Smooth muscle cell (in vitro differentiated cells): ENCODE data around the gene LXN. TPM values are rescaled to one million over a fixed set of nuclear protein-coding genes. Genes with fewer than 3 reads are reported as not detected.

ENCODE experiments used
- DNase-seq: peaks from one replicate; lab custom pipeline; 2025; ENCODE audit not compliant: unreplicated experiment; lab: John Stamatoyannopoulos, UW
- H2AFZ ChIP-seq: fragments of 200-600 bp; sonication (generic); 2 replicates; pipeline ENCODE4 v1.6.0; 2016; ENCODE audit warnings: antibody characterized with exemption, low read depth, mild to moderate bottlenecking
- H3F3A ChIP-seq: fragments of 200-600 bp; sonication (generic); 2 replicates; pipeline ENCODE4 v1.6.0; 2017; ENCODE audit warnings: antibody characterized with exemption, low read depth
- H3K27ac ChIP-seq: fragments of 200-600 bp; sonication (generic); 2 replicates; pipeline ENCODE4 v1.5.1; 2016; ENCODE audit warnings: low read depth, mild to moderate bottlenecking
- H3K27me3 ChIP-seq: fragments of 200-600 bp; sonication (generic); 2 replicates; pipeline ENCODE4 v1.6.1; 2016; ENCODE audit warnings: low read depth, mild to moderate bottlenecking
- H3K36me3 ChIP-seq: fragments of 200-600 bp; sonication (generic); 2 replicates; pipeline ENCODE4 v1.5.1; 2016; ENCODE audit warnings: low read depth
- H3K4me1 ChIP-seq: fragments of 200-600 bp; sonication (generic); 2 replicates; pipeline ENCODE4 v1.5.1; 2016; ENCODE audit warnings: low read depth
- H3K4me2 ChIP-seq: fragments of 200-600 bp; sonication (generic); 2 replicates; pipeline ENCODE4 v1.6.0; 2016; ENCODE audit warnings: mild to moderate bottlenecking
- H3K4me3 ChIP-seq: fragments of 200-600 bp; sonication (generic); 2 replicates; pipeline ENCODE4 v1.5.1; 2016; ENCODE audit warnings: mild to moderate bottlenecking
- H3K79me2 ChIP-seq: fragments of 200-600 bp; sonication (generic); 2 replicates; pipeline ENCODE4 v1.6.0; 2016; ENCODE audit warnings: low read depth, mild to moderate bottlenecking
- H3K9ac ChIP-seq: fragments of 200-600 bp; sonication (generic); 2 replicates; pipeline ENCODE4 v1.6.0; 2016; ENCODE audit warnings: low read depth
- H3K9me3 ChIP-seq: fragments of 200-600 bp; sonication (generic); replicated peaks from 2 replicates; pipeline ENCODE4 v1.5.1; 2016; ENCODE audit warnings: low read depth
- H4K20me1 ChIP-seq: fragments of 200-600 bp; sonication (generic); 2 replicates; pipeline ENCODE4 v1.6.0; 2016; ENCODE audit warnings: low read depth
- CTCF ChIP-seq: fragments of 200-600 bp; sonication (generic); IDR thresholded peaks from 2 replicates; pipeline ENCODE4 v1.5.1; 2017; ENCODE audit warnings: borderline replicate concordance, mild to moderate bottlenecking, antibody characterized with exemption; ENCODE audit not compliant: insufficient read depth, poor library complexity, severe bottlenecking
- WGBS: methylation state at CpG from one replicate; pipeline ENCODE4 v1.1.7; 2016; ENCODE audit warnings: low lambda C conversion rate; 5-methylcytosine and 5-hydroxymethylcytosine counted together
- polyA plus RNA-seq: library from polyadenylated mRNA; unstranded; fragments of >200 nt; fragmentation: Nextera tagmentation; extraction: Ambion mirVana; gene quantifications from 2 replicates; pipeline ENCODE4 v1.2.1, GENCODE V29; 2016
- total RNA-seq: library from RNA; depleted of rRNA; stranded (reverse); fragments of >200 nt; gene quantifications from 2 replicates; pipeline ENCODE4 v1.2.3, GENCODE V29; 2014

Gene LXN
- total and polyA plus RNA-seq, 2 experiments from 2014 or later = 28.4 to 30.4 TPM

- Histone ChIP-seq H2AFZ (no peak overlapping the region), H3K27me3 (no peaks in the 10 kb centered on the region), H3K4me2 (no peak overlapping the region), H4K20me1 (no peaks in the 10 kb centered on the region), H3K36me3 (no peaks in the 10 kb centered on the region), H3K4me3 (no peak overlapping the region), H3K27ac (no peak overlapping the region), H3K79me2 (peaks cover 12% of the 10 kb centered on the region), H3K9me3 (no peaks in the 10 kb centered on the region), H3K4me1 (peaks cover 6% of the 10 kb centered on the region), H3K9ac (no peak overlapping the region), H3F3A (no peaks in the 10 kb centered on the region)
- 90% methylated on average over 7 of the region's 7 CpGs for WGBS
- TF ChIP-seq CTCF = no peak
- no peak for DNase-seq
Observed at GRCh38 chr3:158640646-158641045, 31.8 kb downstream of the LXN start.

- Histone ChIP-seq H3K79me2 (no peaks in the 10 kb centered on the region), H2AFZ (no peak overlapping the region), H3K4me3 (no peak overlapping the region), H3K27ac (no peak overlapping the region), H3K4me2 (no peak overlapping the region), H3K9ac (no peak overlapping the region), H3K9me3 (no peaks in the 10 kb centered on the region), H3K36me3 (no peaks in the 10 kb centered on the region), H4K20me1 (no peaks in the 10 kb centered on the region), H3F3A (no peaks in the 10 kb centered on the region), H3K4me1 (no peaks in the 10 kb centered on the region), H3K27me3 (no peaks in the 10 kb centered on the region)
- DNase-seq = no peak
- TF ChIP-seq CTCF = no peak
Observed at GRCh38 chr3:158631981-158632380, 40.5 kb downstream of the LXN start.

GRCh38 chr3:158625881-158626280, 46.6 kb downstream of the LXN start:
- H3K9me3 ChIP-seq = no peaks in the 10 kb centered on the region
- 35% methylated on average over 1 of the region's 1 CpG for WGBS
- no peak for TF ChIP-seq CTCF
- no peaks in the 10 kb centered on the region for H3K4me1 ChIP-seq
- H3F3A ChIP-seq = no peaks in the 10 kb centered on the region
- no peaks in the 10 kb centered on the region for H3K36me3 ChIP-seq
- no peak overlapping the region for H3K9ac ChIP-seq
- no peak overlapping the region for H3K4me3 ChIP-seq
- H4K20me1 ChIP-seq = no peaks in the 10 kb centered on the region
- no peaks in the 10 kb centered on the region for H3K27me3 ChIP-seq
- no peak overlapping the region for H3K27ac ChIP-seq
- H3K4me2 ChIP-seq = no peak overlapping the region
- no peaks in the 10 kb centered on the region for H3K79me2 ChIP-seq
- no peak overlapping the region for H2AFZ ChIP-seq
- DNase-seq = no peak

- WGBS = 58% methylated on average over 1 of the region's 1 CpG
- H3K27ac ChIP-seq = no peak overlapping the region
- no peak for DNase-seq
- H4K20me1 ChIP-seq = no peaks in the 10 kb centered on the region
- TF ChIP-seq CTCF = no peak
- H3K36me3 ChIP-seq = no peaks in the 10 kb centered on the region
- no peaks in the 10 kb centered on the region for H3K9me3 ChIP-seq
- H3K4me2 ChIP-seq = no peak overlapping the region
- H3K79me2 ChIP-seq = no peaks in the 10 kb centered on the region
- H3K9ac ChIP-seq = no peak overlapping the region
- H2AFZ ChIP-seq = no peak overlapping the region
- H3K4me1 ChIP-seq = no peaks in the 10 kb centered on the region
- H3K27me3 ChIP-seq = no peaks in the 10 kb centered on the region
- no peak overlapping the region for H3K4me3 ChIP-seq
- H3F3A ChIP-seq = no peaks in the 10 kb centered on the region
Observed at GRCh38 chr3:158617982-158618875, 54.2 kb downstream of the LXN start.
